K562 (cell line): ENCODE data around the gene IFI27L2. TPM values are rescaled to one million over a fixed set of nuclear protein-coding genes. Genes with fewer than 3 reads are reported as not detected.

ENCODE experiments used
- CCAR2 ChIP-seq: fragments of 200-400 bp; formaldehyde crosslinking; IDR thresholded peaks from 2 replicates; pipeline ENCODE4 v1.6.1; 2017; ENCODE audit warnings: mild to moderate bottlenecking, low read depth, low read length
- COPS2 ChIP-seq: fragments of 450-650 bp; conservative IDR thresholded peaks from 2 replicates; pipeline ENCODE4 v1.6.1; 2016; ENCODE audit warnings: mild to moderate bottlenecking, moderate library complexity
- ETV5 ChIP-seq: sonication (generic); formaldehyde crosslinking; IDR thresholded peaks from 2 replicates; pipeline ENCODE4 v1.4.0; 2020; ENCODE audit warnings: low read depth, mild to moderate bottlenecking, missing genetic modification reagents
- GABPB2 ChIP-seq: fragments of 250-450 bp; sonication (Bioruptor Pico); conservative IDR thresholded peaks from 2 replicates; pipeline ENCODE4 v1.5.1; 2021; ENCODE audit warnings: mild to moderate bottlenecking
- HDAC2 ChIP-seq: fragments of 450-650 bp; IDR thresholded peaks from 2 replicates; pipeline ENCODE4 v1.6.1; 2016; ENCODE audit warnings: mild to moderate bottlenecking
- HMBOX1 ChIP-seq: sonication (generic); IDR thresholded peaks from 2 replicates; pipeline ENCODE4 v1.6.1; 2016
- KDM5B ChIP-seq: fragments of 200-600 bp; sonication (generic); IDR thresholded peaks from 2 replicates; pipeline ENCODE4 v1.6.1; 2012; ENCODE audit warnings: low read depth, mild to moderate bottlenecking, moderate library complexity, low read length, control low read depth, inconsistent platforms; ENCODE audit not compliant: insufficient replicate concordance
- MTF1 ChIP-seq: fragments of 250-450 bp; sonication (Bioruptor Pico); IDR thresholded peaks from 2 replicates; pipeline ENCODE4 v1.9.0; 2021; ENCODE audit warnings: moderate library complexity, mild to moderate bottlenecking, inconsistent platforms, borderline replicate concordance
- MXI1 ChIP-seq: IDR thresholded peaks from 2 replicates; pipeline ENCODE4 v1.6.1; 2011; ENCODE audit warnings: low read depth, mild to moderate bottlenecking, improper control_type of control experiment, low read length
- RBM14 ChIP-seq: fragments of 200-400 bp; formaldehyde crosslinking; IDR thresholded peaks from 2 replicates; pipeline ENCODE4 v1.6.1; 2018; ENCODE audit warnings: low read depth, mild to moderate bottlenecking, low read length, moderate library complexity, borderline replicate concordance; ENCODE audit not compliant: insufficient read depth
- U2AF1 ChIP-seq: fragments of 200-400 bp; formaldehyde crosslinking; optimal IDR thresholded peaks from 2 replicates; pipeline ENCODE3; 2017; ENCODE audit warnings: mild to moderate bottlenecking, low read depth, low read length, moderate library complexity
- ZBTB40 ChIP-seq, 2 experiments: fragments of 450-650 bp in 1 of 2; sonication (generic) in 1 of 2; formaldehyde crosslinking in 1 of 2; IDR thresholded peaks; 2 replicates each; pipeline versions ENCODE4 v1.7.1 to v1.9.0; 2016 to 2022; ENCODE audit warnings: inconsistent platforms in 1 of 2, mild to moderate bottlenecking in 1 of 2, missing genetic modification reagents in 1 of 2
- ZC3H4 ChIP-seq: sonication (generic); formaldehyde crosslinking; IDR thresholded peaks from 2 replicates; pipeline ENCODE4 v1.9.0; 2021; ENCODE audit warnings: missing genetic modification reagents, borderline replicate concordance
- ZNF23 ChIP-seq: fragments of 250-450 bp; sonication (Bioruptor Pico); IDR thresholded peaks from 2 replicates; pipeline ENCODE4 v1.4.0; 2020; ENCODE audit warnings: mild to moderate bottlenecking
- ZNF644 ChIP-seq: fragments of 200-800 bp; sonication (Bioruptor generic); IDR thresholded peaks from 2 replicates; pipeline ENCODE4 v1.6.1; 2016; ENCODE audit warnings: low read depth, missing genetic modification characterization, missing compliant biosample characterization
- ZNF668 ChIP-seq: fragments of 250-450 bp; sonication (Bioruptor Pico); IDR thresholded peaks from 2 replicates; pipeline ENCODE4 v1.8.0; 2022; ENCODE audit warnings: mild to moderate bottlenecking, inconsistent platforms
- ZNF778 ChIP-seq: fragments of 450-650 bp; formaldehyde crosslinking; IDR thresholded peaks from 2 replicates; pipeline ENCODE4 v1.4.0; 2020; ENCODE audit warnings: mild to moderate bottlenecking, moderate library complexity
- ZNF785 ChIP-seq: fragments of 250-450 bp; sonication (Bioruptor Pico); IDR thresholded peaks from 2 replicates; pipeline ENCODE4 v1.4.0; 2020; ENCODE audit warnings: mild to moderate bottlenecking
- polyA plus RNA-seq, 8 experiments: library from polyadenylated mRNA; depleted of rRNA in 4 of 8; stranded (reverse) in 5 of 8; unstranded in 3 of 8; fragments of >200 nt; fragmentation: Nextera tagmentation in 2 of 8; fragmentation: Illumina TruSeq in 1 of 8; extraction: Ambion mirVana in 2 of 8; extraction: Trizol in 1 of 8; gene quantifications; 2 replicates each; pipeline versions ENCODE4 v1.2.1 to v1.2.3, GENCODE V29; 2011 to 2014; ENCODE audit warnings: inconsistent platforms in 1 of 8, missing spikeins in 1 of 8
- total RNA-seq, 7 experiments: library from RNA; depleted of rRNA in 6 of 7; stranded (reverse); fragments of >200 nt in 6 of 7; fragmentation: Illumina TruSeq in 2 of 7; extraction: Trizol in 2 of 7; gene quantifications; 2 replicates each; pipeline versions ENCODE4 v1.2.1 to v1.2.3, GENCODE V29; 2011 to 2021; ENCODE audit warnings: low replicate concordance in 1 of 7

IFI27L2 gene
- total and polyA plus RNA-seq, 9 of the 15 experiments (the other 6 are each of a cell fraction or from before 2014, with no cell fraction given), result 1.0 to 9.3 (median 4.1) TPM

- TF ChIP-seq ZBTB40 (IDR thresholded peaks at IDR 0.05) (peak; percentile 85), ZBTB40 (CRISPR knock-in tag; IDR thresholded peaks at IDR 0.05) (no peak), ZNF785 (CRISPR knock-in tag) (no peak), MXI1 (peak; percentile 22; the same call in 1 of the 2 replicates), ZNF23 (CRISPR knock-in tag) (no peak), GABPB2 (CRISPR knock-in tag) (no peak), ZNF778 (CRISPR knock-in tag) (no peak), KDM5B (peak; percentile 91), HDAC2 (no peak), ZC3H4 (no peak), COPS2 (no peak), ZNF644 (tag) (no peak), U2AF1 (no peak), RBM14 (0 out of 2 replicates have a peak, but pooled peaks have one; percentile 51), HMBOX1 (no peak), ZNF668 (no peak), MTF1 (CRISPR knock-in tag) (no peak), CCAR2 (no peak), ETV5 (CRISPR knock-in tag) (no peak)
These were observed 48.6 kb downstream of the IFI27L2 start, which contains the start of the genes DDX24 and IFI27L1 (continued) for GRCh38 chr14:94080621-94081385.
